ENCODE measurements around the gene IFT88.
A peak's percentile ranks its signal among the peaks of the same experiment; 100 is the strongest.

IFT88 gene

DNA sequence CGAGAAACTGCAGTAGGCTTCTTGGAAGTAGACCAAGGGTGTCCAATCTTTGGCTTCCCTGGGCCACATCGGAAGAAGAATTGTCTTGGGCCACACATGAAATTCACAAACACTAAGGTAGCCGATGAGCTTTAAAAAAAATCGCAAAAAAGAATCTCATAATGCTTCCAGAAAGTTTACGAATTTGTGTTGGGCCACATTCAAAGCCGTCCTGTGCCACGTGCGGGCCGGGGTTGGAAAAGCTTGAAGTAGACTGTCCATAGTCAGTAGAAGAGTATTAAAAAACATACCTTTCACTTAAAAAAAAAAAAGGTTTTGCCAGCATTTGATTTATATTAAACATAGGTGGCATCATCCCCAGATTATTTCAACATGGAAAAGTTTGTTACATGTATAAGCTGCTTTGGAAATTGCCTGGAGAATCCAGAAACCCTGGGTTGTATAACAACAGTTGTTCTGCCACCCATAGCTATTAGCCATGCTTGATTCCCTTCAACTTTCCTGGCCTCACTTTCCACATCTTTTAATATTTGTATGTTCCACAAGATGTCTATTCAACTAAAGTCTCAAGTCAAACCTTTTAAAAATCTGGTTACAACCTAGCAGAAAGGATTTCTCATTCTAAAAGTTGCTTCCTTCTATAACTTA lies 1.0 kb downstream of the IFT88 start:
- no peak for DNase-seq

DNA sequence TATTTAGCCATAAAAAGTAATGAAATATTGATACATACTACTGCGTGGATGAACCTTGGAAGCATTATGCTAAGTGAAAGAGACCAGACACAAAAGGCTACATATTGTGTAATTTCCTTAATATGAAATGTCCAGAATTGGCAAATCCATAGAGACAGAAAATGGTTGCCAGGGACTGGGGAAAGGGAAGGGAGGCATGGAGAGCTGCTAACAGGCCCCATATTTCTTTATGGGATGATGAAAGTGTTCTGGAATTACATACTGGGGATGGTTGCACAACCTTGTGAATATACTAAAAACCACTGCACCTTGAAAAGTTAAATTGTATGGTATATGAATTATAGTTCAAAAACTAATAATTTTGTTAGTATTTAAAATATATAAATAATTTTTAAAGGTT lies 3.6 kb downstream of the IFT88 start:
- no peak for DNase-seq

DNA sequence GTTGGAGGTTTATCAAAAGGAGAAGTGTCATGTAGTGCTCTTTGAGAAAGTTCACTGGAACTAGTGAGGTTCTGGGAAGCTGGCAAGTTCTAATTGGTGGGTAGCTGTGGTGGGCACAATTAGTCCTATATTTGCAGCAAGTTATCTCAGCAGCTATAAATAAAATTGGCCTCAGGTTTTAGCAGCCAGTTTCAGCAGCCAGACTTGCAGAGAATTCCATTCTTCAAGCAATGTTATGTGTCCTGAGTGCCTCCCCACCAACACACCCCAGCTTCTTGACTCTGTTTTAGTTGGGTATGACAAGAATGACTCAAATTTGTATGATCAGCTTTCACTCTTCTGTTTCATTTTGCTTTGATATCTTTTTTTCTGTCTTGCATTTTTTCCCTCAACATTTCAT lies 4.7 kb downstream of the IFT88 start:
- no peak for DNase-seq

DNA sequence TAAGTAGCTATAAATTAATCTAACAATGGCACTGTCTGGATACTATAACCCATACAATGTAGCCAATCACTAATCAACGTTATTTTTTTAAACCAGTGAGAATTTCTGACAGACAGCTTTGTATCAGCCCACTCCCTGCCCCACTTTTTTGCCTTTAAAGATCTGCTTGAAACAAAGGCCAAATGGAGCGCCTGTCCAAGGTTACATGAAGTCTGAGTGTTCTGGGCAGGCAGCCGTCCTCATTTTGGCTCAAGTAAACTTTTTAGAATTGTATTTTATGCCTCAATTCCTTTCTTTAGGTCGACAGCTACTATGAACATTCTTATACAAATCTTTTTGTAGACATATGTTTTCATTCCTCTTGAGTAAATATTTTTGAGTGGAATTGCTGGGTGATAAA lies 6.2 kb downstream of the IFT88 start:
- no peak for DNase-seq

DNA sequence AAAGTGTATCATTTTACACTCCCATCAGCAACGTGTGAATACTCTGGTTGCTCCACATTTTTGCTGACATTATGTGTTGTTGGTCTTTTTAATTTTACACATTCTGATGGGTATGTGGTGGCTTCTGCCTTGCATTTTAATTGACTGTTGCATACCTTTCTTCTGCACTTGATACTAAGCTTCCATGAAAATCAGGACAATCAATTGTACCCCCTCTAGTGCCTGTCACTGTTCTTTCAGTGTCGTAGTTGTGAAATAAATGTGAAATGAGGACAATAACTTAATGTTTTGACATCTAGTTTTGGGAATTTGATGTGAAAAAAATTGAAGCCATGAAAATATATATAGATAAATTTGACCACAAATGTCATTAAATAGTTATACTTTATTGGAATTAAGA lies 6.7 kb downstream of the IFT88 start:
- DNase-seq = no peak

DNA sequence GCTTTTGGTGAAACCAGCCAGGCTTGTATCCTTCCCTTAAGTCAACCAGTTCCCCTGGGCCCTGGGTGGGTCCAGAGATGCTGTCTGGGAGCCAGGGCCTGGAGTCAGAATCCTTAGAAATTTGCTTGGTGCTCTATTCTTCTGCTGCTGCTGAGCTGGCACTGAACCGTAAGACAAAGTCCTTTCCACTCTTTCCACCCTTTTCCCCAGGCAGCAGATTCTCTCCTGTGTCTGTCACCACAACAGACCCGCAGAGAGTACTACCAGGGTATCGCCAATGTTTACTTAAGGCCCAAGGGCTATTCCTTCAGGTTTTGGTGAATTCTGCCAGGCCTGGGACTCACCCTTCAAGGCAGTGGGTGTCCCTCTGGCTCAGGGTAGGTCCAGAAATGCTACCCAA lies 12.2 kb downstream of the IFT88 start:
- no peak for DNase-seq

DNA sequence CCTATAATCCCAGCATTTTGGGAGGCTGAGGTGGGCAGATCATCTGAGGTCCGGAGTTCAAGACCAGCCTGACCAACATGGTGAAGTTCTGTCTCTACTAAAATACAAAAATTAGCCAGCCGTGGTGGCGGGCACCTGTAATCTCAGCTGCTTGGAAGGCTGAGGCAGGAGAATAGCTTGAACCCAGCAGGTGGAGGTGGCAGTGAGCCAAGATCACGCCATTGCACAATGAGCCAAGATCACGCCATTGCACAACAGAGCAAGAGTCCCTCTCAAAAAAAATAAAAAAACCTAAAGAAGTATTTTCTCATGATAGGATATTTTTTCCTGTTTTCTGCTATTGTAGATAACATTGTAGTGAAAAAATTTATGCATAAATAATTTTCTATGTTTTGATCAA lies 13.3 kb downstream of the IFT88 start:
- no peak for DNase-seq

DNA sequence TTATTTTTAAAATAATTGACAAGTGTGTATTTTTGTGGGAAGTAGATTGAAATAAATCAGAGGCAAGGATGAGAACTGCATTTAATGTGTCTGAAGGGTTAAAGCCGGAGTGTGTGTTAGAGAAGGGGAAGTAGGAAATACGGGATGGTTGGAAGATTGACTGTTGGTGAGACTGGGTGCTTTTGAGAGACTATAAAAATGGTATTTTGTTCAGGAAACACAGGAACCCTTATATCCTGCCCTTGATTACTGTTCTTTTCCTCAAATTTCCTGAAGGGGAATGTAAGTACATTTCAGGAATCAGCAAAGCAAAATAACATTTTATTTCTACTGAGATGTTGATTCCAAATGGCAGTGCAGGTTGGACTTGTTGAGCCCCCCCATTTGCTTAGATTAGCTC lies 15.1 kb downstream of the IFT88 start:
- DNase-seq = no peak

DNA sequence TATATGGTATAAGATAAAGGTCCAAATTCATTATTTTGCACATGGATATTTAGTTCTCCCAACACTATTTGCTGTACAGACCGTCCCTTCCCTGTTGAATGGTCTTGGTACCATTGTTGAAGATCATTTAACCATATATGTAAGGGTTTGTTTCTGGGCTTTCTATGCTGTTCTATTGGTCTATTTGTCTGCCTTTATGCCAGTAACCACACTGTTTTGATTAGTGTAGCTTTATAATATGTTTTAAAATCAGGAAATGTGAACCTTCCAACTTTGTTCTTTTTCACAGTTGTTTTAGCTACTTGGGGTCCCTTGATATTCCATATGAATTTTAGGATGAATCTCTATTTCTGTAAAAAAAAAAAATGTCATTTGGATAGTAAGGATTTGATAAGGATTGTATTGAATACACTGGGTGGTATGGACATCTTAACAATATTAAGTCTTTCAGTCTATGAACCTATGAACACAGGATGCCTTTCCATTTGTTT lies 16.9 kb downstream of the IFT88 start:
- no peak for DNase-seq

DNA sequence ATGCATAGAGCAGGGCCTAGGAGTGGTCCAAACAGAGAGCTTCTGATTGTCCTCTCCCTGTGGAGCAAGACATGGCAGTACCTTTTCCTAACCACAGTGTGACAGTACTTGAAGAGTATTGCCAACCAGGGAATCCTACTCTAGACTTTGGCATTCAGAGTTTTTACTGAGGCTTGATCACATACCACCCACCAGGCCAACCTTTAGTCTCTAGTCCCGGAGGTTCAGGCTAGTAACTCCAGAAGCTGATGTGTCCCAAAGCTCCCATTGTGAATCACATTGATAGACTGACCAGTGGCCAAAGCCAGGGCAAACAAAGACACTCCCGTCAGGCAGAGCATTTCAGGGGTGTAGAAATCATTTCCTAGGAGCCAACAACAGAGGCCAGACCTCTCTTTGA lies 18.4 kb downstream of the IFT88 start:
- DNase-seq = no peak

DNA sequence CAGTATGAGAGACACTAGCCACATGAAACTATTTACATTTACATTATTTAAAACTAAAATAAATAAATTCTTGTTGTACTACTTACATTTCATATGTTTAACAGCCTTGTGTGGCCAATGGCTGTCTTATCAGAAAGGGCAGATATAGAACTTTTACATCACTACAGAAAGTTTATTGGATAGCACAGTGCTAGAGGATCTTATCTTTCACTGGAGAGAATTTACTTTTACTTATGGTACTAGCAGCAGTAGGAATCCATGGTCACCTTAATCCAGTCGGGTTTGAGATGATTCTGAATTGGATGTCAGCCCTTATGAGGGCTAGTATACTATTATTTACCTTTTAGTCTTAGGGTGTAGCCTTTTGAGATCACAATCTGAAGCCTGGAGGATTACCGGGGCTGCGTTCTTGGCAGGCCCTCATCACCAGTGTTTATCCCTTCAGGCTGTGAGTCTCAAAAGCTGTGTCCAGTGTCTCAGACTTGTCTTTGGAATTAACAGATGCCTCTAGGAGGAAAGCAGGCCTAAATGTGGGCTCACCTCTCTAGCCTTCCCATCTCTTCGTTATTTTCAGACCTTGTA lies 21.7 kb downstream of the IFT88 start:
- no peak for DNase-seq

DNA sequence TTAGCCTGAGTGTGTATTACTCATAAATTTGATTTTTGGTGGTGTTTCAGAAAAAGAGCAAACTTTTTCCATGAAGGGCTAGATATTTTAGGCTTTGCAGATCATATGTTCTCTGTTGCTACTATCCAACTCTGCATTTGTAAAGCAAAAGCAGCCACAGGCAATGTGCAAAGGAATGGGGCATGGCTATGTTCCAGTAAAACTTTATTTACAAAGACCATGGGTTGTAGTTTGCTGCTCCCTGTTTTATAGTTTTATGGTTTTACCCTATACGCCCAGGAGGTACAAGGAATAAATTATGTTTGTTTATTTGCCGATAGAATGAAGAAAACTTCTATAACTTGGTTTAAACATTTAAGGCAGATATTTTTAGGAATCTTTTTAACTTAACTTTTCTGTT lies 23.6 kb downstream of the IFT88 start:
- DNase-seq = no peak

DNA sequence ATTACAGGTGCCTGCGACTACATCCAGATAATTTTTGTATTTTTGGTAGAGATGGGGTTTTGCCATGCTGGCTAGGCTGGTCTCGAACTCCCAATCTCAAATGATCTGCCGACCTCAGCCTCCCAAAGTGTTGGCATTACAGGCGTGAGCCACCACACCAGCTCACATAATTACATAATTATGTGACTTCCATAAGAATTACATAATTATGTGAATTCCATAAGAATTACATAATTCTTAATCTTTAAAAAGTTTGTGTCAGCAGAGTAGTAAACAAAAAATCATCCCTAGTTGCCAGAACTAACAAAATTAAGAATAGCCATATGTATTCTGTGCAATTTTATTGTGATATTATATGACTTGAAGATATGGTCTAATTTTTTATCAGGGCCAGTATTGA lies 25.6 kb downstream of the IFT88 start:
- DNase-seq = no peak

DNA sequence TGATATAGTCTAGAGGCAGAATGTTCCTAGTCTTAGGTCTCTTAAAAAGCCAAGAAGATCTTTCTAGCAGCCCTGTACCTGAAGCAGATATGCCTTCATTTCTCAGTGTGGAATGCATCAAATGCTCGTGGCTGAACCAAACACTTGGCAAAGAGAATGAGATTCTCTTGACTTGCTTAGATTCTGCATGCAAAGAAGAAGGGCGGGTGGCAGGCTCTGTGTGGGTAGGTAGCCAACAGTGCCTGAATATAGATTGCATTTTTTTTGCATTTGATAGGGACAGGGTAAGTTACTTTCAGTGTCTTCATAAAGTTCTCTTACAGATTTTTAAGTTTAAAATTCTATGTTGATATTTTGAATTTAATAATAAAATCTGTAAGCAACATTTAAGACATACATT lies 27.3 kb downstream of the IFT88 start:
- DNase-seq = no peak

DNA sequence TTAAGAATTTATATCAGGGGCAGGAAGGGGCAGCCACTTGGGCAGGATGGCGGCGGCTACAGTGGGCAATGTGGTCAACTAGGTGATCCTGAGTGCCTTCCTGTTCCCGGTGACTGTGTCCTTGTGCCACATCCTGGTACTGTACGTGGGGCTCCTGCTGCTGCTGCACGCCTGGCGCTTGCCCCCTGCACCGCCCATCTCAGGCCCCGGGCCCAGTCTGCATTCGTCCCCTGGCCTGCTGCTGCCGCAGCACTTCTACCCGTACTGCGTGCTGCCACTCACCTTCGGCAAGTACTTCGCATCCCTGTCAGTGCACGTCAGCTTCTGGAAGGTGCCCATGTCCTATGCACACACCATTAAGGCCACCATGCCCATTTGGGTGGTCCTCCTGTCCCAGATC lies 40.1 kb downstream of the IFT88 start:
- no peak for DNase-seq

DNA sequence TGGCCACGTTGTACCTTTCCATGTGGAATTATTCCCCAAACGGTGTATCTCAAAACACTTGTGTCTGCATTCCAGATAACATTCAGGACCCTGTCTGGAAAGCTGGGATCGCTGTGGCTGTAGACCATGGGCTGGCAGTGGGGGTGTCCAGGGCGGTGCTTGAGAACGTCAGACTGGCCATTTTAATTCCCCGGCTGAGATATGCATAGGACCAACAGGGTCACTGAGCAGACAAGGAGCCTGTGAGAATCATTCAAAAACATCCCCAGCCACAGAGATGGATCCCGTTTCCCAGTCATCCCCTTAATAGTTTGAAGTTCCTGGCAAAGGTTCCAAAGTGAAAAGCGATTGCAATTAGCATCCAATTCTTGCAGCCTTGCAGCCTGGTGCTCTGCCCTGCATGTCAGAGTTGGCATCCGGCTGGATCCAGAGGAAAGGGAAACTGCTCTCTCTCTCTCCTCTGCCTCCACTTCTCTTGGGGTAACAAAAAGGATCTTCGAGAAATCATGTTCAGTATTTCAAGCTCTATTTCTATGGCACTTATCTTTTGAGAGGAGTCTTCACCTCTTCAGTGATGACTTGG lies 41.6 kb downstream of the IFT88 start:
- DNase-seq = no peak

DNA sequence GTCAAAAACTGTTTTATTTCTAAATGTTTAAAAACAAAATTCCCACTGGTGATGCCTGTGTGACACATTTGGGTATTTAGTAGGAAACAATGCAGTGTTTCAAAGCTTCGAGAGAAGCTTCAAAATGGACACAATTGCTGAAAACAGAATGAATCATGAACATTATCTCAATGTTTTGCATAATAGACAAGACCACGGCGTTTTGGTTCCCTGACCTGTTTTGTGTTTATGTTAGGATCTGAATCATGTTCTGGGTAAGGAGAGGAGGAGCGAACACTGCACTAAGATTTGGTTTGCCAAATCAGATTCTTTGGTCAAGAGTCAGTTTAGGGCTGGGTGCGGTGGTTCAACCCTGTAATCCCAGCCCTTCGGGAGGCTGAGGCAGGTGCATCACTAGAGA lies 42.2 kb downstream of the IFT88 start:
- DNase-seq = no peak

DNA sequence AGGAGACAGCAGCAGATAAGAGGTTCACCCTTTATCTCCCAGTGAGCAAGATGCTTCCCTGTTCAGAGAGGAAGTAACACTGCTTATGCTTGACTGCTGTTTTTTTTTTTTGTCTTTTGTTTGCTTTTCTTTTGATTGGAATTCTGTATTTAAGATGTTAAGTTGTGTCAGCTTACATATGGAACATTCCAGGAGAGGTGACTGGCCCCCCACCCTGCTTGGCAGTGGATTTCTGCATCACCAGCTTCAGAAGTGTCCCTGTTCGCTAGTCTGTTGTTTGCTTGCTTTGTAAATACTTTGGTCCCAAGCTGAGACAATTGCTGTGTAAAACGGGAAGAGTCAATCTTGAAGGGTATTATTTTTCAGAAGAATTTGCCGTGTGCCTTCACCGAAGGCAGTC lies 43.0 kb downstream of the IFT88 start:
- DNase-seq = peak; percentile 44

DNA sequence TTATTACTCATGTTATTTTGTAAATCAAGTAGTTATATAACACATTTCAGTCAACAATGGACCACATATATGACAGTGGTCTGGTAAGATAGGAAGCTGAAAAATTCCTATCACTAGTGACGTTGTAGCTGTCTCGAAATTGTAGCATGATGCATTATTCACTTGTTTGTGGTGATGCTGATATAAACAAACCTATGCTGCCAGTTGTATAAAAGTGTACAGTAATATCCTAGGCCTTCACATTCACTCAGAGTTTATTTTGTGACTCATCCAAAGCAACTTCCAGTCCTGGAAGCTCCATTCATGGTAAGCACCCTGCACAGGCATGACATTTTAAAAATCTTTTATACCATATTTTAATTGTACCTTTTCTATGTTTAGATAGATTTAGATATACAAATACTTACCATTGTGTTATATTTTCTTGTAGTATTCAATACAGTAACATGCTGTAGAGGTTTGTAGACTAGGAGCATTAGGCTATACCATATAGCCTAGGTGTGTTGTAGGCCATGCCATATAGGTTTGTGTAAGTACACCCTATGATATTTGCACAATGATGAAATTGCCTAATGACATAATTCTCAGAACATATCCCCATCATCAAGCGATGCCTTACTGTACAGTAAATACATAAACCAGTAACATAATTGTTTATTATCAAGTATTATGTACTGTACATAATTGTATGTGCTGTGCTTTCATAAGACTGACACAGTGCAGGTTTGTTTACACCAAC lies 49.3 kb downstream of the IFT88 start:
- DNase-seq = no peak

DNA sequence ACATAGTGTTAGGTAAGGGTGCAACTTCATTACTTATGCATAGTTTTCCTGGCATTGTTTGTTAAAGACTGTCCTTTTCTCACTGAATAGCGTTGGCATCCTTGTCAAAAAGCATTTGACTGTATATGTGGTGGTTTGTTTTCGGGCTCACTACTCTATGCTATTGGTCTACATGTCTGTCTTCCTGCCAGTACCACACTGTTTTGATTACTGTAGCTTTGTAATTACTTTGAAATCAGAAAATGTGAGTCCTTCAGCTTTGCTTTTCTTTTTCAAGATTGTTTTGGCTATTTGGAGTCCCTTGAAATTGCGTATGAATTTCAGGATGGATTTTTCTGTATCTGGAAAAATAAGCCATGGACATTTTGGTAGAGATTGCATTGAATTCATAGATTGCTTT lies 56.0 kb downstream of the IFT88 start:
- no peak for DNase-seq

DNA sequence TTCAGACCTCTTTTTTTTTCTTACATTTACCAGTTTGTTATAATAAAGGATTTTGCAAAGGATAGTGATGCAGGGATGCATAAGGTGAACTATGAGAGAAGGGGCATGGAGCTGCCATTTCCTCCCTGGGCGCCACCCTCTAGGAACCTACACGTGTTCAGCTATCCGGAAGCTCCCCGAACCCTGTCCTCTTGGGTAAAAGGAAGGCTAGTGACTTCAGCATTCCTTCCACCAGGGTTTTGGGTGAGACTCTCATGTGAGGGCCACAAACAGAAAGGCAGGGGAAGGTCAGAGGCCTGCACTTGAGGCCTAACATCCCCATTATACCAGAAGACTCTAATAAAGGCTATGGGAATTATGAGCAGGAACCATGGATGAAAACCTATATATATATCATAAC lies 57.3 kb downstream of the IFT88 start:
- no peak for DNase-seq

DNA sequence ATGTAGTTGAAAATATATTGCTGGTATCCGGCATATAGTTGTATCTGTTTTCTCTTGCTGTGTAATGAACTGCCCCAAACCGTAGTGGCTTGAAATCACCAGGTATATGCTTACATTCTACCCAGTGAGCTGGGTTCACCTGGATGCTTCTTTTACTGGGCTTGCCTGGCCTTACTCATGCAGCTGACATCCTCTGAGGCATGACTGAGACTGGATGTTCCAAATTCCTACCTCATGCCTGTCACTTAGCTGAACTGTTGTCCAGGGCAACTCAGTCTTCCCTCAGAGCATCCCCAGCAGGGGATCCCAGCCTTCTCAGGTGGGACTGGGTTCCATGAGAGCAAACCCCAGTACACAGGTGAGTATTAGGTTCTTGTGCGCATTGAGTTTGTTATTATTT lies 66.8 kb downstream of the IFT88 start:
- DNase-seq = no peak

DNA sequence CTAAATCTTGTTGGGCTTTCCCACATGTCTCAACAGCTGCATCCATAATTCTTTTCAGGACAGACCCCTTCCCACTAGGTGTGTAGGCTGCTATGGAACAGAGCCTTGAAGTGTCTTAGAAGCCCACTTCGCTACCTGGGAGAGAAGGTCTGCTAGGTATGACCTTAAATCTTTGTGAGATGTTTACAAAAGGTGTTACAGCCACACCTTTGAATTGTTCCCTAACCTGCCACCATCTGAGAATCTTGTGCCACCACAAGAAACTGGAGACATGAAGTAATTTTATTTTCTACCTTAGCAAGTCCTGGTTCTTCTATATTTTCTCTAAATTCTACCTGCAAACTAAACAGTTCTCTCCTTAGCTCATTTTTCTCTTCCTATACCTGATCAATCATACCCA lies 69.1 kb downstream of the IFT88 start:
- no peak for DNase-seq

DNA sequence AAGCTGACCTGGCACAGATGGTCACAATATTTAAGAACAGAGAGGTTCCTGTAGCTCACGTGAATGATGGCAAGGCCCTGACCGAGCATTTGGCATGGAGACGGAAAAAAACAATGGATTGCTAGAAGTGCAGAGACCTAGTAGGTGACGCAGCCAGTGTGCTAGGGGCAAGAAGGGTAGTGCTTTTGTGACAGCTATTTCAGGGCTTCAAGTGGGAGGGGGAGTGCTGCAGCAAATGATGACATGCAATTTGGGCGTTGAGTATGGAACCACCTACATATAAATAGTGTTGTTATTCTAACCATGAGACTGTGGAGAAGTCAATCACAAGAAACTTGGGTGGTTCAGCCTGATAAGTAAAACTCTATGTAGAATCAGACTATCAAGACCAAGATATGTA lies 70.9 kb downstream of the IFT88 start:
- DNase-seq = no peak

Data from hematopoietic multipotent progenitor cell treated with erythropoietin and hydrocortisone succinate and interleukin-3 and kit ligand, for 6 days (in vitro differentiated cells).